DOHH2 (cell line): ENCODE measurements around the gene PARM1.
"Not testable (repeated sequence)": the region's sequence is repeated elsewhere in the genome, so short reads cannot be mapped to it uniquely, and the experiment has no call there.

Experiments
- H3F3A ChIP-seq: fragments of 200-600 bp; sonication (generic), shearing (Covaris generic); 2 replicates; pipeline ENCODE4 v1.6.0; 2016; ENCODE audit warnings: antibody characterized with exemption, mild to moderate bottlenecking; ENCODE audit not compliant: control insufficient read depth, insufficient read depth
- H3K27ac ChIP-seq: fragments of 200-600 bp; sonication (generic); 2 replicates; pipeline ENCODE4 v1.5.1; 2014; ENCODE audit warnings: low read depth, mild to moderate bottlenecking, low read length, moderate library complexity
- H3K27me3 ChIP-seq: fragments of 200-600 bp; sonication (generic); 2 replicates; pipeline ENCODE4 v1.6.1; 2014; ENCODE audit warnings: mild to moderate bottlenecking, low read length, mixed read lengths; ENCODE audit not compliant: control insufficient read depth
- H3K36me3 ChIP-seq: fragments of 200-600 bp; sonication (generic); 2 replicates; pipeline ENCODE4 v1.6.1; 2014; ENCODE audit warnings: mild to moderate bottlenecking, low read length, moderate library complexity, mixed read lengths; ENCODE audit not compliant: control insufficient read depth
- H3K4me1 ChIP-seq: fragments of 200-600 bp; sonication (generic); 2 replicates; pipeline ENCODE4 v1.6.1; 2014; ENCODE audit warnings: mild to moderate bottlenecking, low read length, mixed read lengths; ENCODE audit not compliant: control insufficient read depth
- H3K4me2 ChIP-seq: fragments of 200-600 bp; sonication (generic); 2 replicates; pipeline ENCODE4 v1.6.0; 2014; ENCODE audit warnings: mild to moderate bottlenecking, low read length, moderate library complexity
- H3K4me3 ChIP-seq: fragments of 200-600 bp; sonication (generic); 2 replicates; pipeline ENCODE4 v1.5.1; 2014; ENCODE audit warnings: mild to moderate bottlenecking, low read length, mixed read lengths
- H3K79me2 ChIP-seq: fragments of 200-600 bp; sonication (generic); 2 replicates; pipeline ENCODE4 v1.6.1; 2014; ENCODE audit warnings: mild to moderate bottlenecking, low read length, mixed read lengths; ENCODE audit not compliant: control insufficient read depth
- H3K9me2 ChIP-seq: fragments of 200-600 bp; sonication (generic); replicated peaks from 2 replicates; pipeline ENCODE4 v1.6.1; 2014; ENCODE audit warnings: mild to moderate bottlenecking, low read length, mixed read lengths; ENCODE audit not compliant: control insufficient read depth
- H3K9me3 ChIP-seq: fragments of 200-600 bp; sonication (generic); 2 replicates; pipeline ENCODE4 v1.6.1; 2014; ENCODE audit warnings: antibody characterized with exemption, low read length, mixed read lengths; ENCODE audit not compliant: control insufficient read depth, insufficient read depth
- H4K20me1 ChIP-seq: fragments of 200-600 bp; sonication (generic); 2 replicates; pipeline ENCODE4 v1.6.0; 2014; ENCODE audit warnings: low read depth, mild to moderate bottlenecking, antibody characterized with exemption, low read length, moderate library complexity; ENCODE audit not compliant: control insufficient read depth, insufficient read depth
- EZH2phosphoT487 ChIP-seq: fragments of 200-600 bp; sonication (generic); IDR thresholded peaks from 2 replicates; pipeline ENCODE4 v1.6.1; 2017; ENCODE audit warnings: borderline replicate concordance, mild to moderate bottlenecking, antibody characterized with exemption, low read length, moderate library complexity, mixed read lengths
- TF ChIP-seq, protein P1 (sequence below): fragments of 200-600 bp; sonication (generic); IDR thresholded peaks from one replicate; pipeline ENCODE4 v1.5.1; 2014; ENCODE audit warnings: antibody characterized with exemption, mild to moderate bottlenecking, low read depth, low read length; ENCODE audit not compliant: poor library complexity, severe bottlenecking

PARM1 gene

DNA sequence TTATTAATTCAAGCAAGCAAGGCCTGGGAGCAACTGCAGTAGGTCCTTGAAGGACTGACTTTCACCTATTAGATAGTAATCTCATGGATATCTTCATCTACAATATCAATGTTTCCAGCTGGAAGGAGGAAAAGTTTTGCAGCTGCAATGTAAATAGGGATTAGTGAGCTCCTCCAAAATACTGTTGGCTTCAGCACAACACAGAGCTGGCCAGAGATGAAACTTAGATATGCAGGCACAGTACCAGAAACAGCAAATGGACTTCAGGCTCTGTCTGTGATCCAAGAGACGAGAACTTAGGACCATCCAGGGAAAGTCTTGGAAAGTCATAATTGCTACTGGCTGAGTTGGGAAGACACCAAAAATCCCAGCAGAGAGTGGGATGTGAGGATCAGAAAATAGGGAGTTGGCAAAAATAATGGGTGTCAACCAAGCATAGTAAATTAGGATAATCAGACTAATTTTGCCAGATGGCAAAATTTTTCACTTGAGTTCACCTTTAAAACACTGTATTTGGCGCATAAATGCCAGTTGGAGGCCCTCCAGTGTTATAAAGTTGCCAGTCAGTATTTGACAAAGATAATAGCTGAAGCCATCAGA, 57.5 kb downstream of the PARM1 start:
- Histone ChIP-seq H3K27me3 (no peaks in the 10 kb centered on the region), H3K79me2 (no peaks in the 10 kb centered on the region), H3K4me2 (no peak overlapping the region), H3K9me2 (no peaks in the 10 kb centered on the region), H4K20me1 (no peaks in the 10 kb centered on the region), H3F3A (no peaks in the 10 kb centered on the region), H3K4me3 (no peak overlapping the region), H3K4me1 (no peaks in the 10 kb centered on the region), H3K36me3 (no peaks in the 10 kb centered on the region), H3K27ac (no peak overlapping the region), H3K9me3 (no peaks in the 10 kb centered on the region)
- TF ChIP-seq, protein P1, sequence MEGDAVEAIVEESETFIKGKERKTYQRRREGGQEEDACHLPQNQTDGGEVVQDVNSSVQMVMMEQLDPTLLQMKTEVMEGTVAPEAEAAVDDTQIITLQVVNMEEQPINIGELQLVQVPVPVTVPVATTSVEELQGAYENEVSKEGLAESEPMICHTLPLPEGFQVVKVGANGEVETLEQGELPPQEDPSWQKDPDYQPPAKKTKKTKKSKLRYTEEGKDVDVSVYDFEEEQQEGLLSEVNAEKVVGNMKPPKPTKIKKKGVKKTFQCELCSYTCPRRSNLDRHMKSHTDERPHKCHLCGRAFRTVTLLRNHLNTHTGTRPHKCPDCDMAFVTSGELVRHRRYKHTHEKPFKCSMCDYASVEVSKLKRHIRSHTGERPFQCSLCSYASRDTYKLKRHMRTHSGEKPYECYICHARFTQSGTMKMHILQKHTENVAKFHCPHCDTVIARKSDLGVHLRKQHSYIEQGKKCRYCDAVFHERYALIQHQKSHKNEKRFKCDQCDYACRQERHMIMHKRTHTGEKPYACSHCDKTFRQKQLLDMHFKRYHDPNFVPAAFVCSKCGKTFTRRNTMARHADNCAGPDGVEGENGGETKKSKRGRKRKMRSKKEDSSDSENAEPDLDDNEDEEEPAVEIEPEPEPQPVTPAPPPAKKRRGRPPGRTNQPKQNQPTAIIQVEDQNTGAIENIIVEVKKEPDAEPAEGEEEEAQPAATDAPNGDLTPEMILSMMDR, result no peak
- no peak for TF ChIP-seq EZH2phosphoT487

DNA sequence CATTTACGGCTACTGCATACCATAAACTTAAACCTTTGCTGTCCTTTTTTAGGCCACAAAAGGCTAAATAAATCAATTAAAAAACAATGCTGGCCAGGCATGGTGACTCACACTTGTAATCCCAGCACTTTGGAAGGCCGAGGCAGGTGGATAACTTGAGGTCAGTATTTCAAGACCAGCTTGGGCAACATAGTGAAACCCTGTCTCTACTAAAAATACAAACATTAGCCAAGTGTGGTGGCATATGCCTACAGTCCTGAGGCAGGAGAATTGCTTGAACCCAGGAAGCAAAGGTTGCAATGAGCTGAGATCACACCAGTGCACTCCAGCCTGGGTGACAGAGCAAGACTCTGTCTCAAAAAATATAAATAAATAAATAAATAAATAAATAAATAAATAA, 61.5 kb downstream of the PARM1 start:
- H3K79me2 ChIP-seq, H3K4me1 ChIP-seq, H4K20me1 ChIP-seq, H3K9me3 ChIP-seq, H3K4me3 ChIP-seq, H3K27ac ChIP-seq, H3K4me2 ChIP-seq, H3K9me2 ChIP-seq, H3F3A ChIP-seq, H3K27me3 ChIP-seq, H3K36me3 ChIP-seq: not testable (repeated sequence)

DNA sequence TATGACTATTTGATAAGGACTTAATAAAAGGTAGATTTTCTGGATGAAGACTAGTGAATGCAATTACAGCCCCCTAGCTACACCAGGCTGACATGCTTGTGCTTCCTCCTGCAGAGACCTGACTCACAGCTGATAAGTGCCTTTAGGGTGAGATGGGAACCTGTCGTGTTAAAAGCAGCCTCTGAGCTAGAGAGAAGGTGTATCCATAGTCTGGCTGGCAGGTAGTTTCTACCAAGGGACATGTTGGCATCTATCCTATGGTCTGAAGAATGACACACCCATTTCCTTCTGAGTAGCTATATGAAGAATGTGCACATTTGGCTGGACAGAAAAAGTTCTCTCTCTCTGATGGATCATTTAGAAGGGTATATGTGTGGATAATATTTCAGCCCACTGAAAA, 64.1 kb downstream of the PARM1 start:
- Histone ChIP-seq H3K9me2 (no peaks in the 10 kb centered on the region), H3K27ac (no peak overlapping the region), H3K9me3 (no peaks in the 10 kb centered on the region), H3K4me1 (no peaks in the 10 kb centered on the region), H3K4me3 (no peak overlapping the region), H3K36me3 (no peaks in the 10 kb centered on the region), H3K79me2 (no peaks in the 10 kb centered on the region), H4K20me1 (no peaks in the 10 kb centered on the region), H3K4me2 (no peak overlapping the region), H3K27me3 (no peaks in the 10 kb centered on the region), H3F3A (no peaks in the 10 kb centered on the region)
- no peak for TF ChIP-seq EZH2phosphoT487
- TF ChIP-seq, protein P1, result no peak

DNA sequence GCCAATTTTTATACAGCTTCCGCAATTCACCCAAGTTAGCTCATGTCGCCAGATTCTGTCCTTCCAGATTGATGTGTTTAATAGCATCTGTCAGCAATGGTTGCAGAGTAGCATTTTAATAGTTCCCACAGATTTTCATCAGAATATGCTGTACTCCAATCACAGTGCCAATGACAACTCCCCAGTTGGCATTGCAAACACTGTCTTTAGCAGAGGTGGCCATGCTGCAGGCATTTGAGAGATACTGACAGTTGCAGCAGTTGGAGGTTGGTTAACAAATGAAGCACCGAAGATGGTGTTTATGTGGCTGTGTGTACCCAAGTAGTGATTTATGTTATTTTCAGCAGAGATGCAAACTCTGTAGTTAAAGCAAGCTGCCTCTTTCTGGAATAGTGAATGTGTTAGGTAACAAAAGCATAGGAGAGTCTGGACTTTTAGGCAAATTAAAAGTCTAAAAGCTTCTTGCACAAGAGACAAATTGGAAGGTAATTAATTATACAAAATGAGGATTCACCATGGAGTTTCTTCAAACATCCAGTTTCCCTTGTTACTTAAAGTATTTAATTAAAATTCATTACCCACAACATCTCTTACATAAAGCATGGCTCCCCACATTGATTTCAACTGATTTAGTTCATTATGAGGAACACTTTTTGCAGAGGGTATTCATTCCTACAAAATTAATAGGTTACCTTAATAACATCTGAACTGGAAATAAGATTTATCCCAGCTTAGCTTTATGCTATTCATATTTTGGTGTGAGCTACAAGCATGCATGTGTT, 65.2 kb downstream of the PARM1 start:
- H3K79me2 ChIP-seq, result no peaks in the 10 kb centered on the region
- no peaks in the 10 kb centered on the region for H3K9me3 ChIP-seq
- H3K27me3 ChIP-seq, result no peaks in the 10 kb centered on the region
- no peaks in the 10 kb centered on the region for H3K36me3 ChIP-seq
- H4K20me1 ChIP-seq, result no peaks in the 10 kb centered on the region
- no peak overlapping the region for H3K4me3 ChIP-seq
- TF ChIP-seq, protein P1, result no peak
- no peak for TF ChIP-seq EZH2phosphoT487
- H3K4me1 ChIP-seq, result no peaks in the 10 kb centered on the region
- no peaks in the 10 kb centered on the region for H3K9me2 ChIP-seq
- H3F3A ChIP-seq, result no peaks in the 10 kb centered on the region
- no peak overlapping the region for H3K4me2 ChIP-seq
- no peak overlapping the region for H3K27ac ChIP-seq
